ENCODE data around the gene GEMIN5. TPM values are rescaled to one million over a fixed set of nuclear protein-coding genes. Genes with fewer than 3 reads are reported as not detected.

The GEMIN5 gene
- total and polyA plus RNA-seq, 4 donors: 2.0 to 12.8 (median 7.5) TPM

- Histone ChIP-seq H3K36me3 (ENCODE audit: control insufficient read depth in 1 of 2, insufficient read depth in 2 of 2, low read length in 1 of 2) (peaks cover 2 to 5% of the 10 kb centered on the region in 2 donors), H3K27ac (ENCODE audit: low read depth in 1 of 2, low read length in 2 of 2) (no peak overlapping the region), H3K9me3 (ENCODE audit: control insufficient read depth, low read length) (no peaks in the 10 kb centered on the region), H3K4me3 (ENCODE audit: low read length in 2 of 2) (no peak overlapping the region), H3K27me3 (ENCODE audit: control insufficient read depth in 1 of 2, insufficient read depth in 2 of 2, low read length in 1 of 2) (no peaks in the 10 kb centered on the region), H3K4me1 (ENCODE audit: control insufficient read depth in 1 of 2, insufficient read depth in 2 of 2, low read length in 2 of 2) (peaks cover 2 to 4% of the 10 kb centered on the region in 2 donors)
- intact Hi-C loops (cut with DNase I): no loop called here
- ATAC-seq (ENCODE audit: low FRiP score): no peak
- DNase-seq: no peak
- 73 to 76% methylated on average over 2 of the region's 2 CpGs for WGBS, 2 donors
These were observed 75.2 kb downstream of the GEMIN5 start for GRCh38 chr5:154862766-154863165.

DNA sequence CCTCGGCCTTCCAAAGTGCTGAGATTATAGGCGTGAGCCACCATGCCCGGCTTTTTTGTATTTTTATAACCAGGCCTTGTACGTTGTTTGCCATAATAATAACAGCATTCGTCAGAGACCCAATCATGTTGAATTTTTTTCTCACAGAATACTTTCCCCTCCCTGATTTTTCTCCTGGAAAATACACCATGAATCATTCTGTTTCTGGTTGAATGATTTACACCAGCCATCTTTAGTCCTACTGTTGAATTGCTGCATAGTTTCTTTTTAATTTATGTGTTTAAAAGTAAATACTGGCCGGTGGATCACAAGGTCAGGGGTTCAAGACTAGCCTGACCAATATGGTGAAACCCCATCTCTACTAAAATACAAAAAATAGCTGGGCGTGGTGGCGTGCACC, 76.1 kb downstream of the GEMIN5 start:
- Histone ChIP-seq H3K27ac (ENCODE audit: low read depth in 1 of 2, low read length in 2 of 2) (no peak overlapping the region), H3K4me3 (ENCODE audit: low read length in 2 of 2) (no peak overlapping the region), H3K4me1 (ENCODE audit: control insufficient read depth in 1 of 2, insufficient read depth in 2 of 2, low read length in 2 of 2) (peaks cover 2 to 4% of the 10 kb centered on the region in 2 donors), H3K27me3 (ENCODE audit: control insufficient read depth in 1 of 2, insufficient read depth in 2 of 2, low read length in 1 of 2) (no peaks in the 10 kb centered on the region), H3K9me3 (ENCODE audit: control insufficient read depth, low read length) (no peaks in the 10 kb centered on the region), H3K36me3 (ENCODE audit: control insufficient read depth in 1 of 2, insufficient read depth in 2 of 2, low read length in 1 of 2) (peaks cover 2 to 5% of the 10 kb centered on the region in 2 donors)
- intact Hi-C loops (cut with DNase I): no loop called here
- 70 to 78% methylated on average over 8 of the region's 8 CpGs for WGBS, 2 donors
- ATAC-seq (ENCODE audit: low FRiP score): no peak
- no peak for DNase-seq

GRCh38 chr5:154860765-154861164, 77.2 kb downstream of the GEMIN5 start:
- Histone ChIP-seq H3K4me1 (ENCODE audit: control insufficient read depth in 1 of 2, insufficient read depth in 2 of 2, low read length in 2 of 2) (peaks cover 2 to 4% of the 10 kb centered on the region in 2 donors), H3K36me3 (ENCODE audit: control insufficient read depth in 1 of 2, insufficient read depth in 2 of 2, low read length in 1 of 2) (peaks cover under 1 to 4% of the 10 kb centered on the region in 2 donors), H3K9me3 (ENCODE audit: control insufficient read depth, low read length) (no peaks in the 10 kb centered on the region), H3K27me3 (ENCODE audit: control insufficient read depth in 1 of 2, insufficient read depth in 2 of 2, low read length in 1 of 2) (no peaks in the 10 kb centered on the region), H3K4me3 (ENCODE audit: low read length in 2 of 2) (no peak overlapping the region), H3K27ac (ENCODE audit: low read depth in 1 of 2, low read length in 2 of 2) (no peak overlapping the region)
- DNase-seq (no peak), ATAC-seq (ENCODE audit: low FRiP score) (no peak)
- 29 to 35% methylated on average over 4 of the region's 4 CpGs for WGBS, 2 donors
- intact Hi-C loops (cut with DNase I): no loop called here

- H3K27me3 ChIP-seq (ENCODE audit: control insufficient read depth in 1 of 2, insufficient read depth in 2 of 2, low read length in 1 of 2): no peaks in the 10 kb centered on the region
- intact Hi-C loops (cut with DNase I): no loop called here
- 29 to 33% methylated on average over 5 of the region's 5 CpGs for WGBS, 2 donors
- DNase-seq (peak in 1 of 2 donors; percentile 72), ATAC-seq (ENCODE audit: low FRiP score) (no peak)
- peak overlapping the region in 1 of 2 donors; percentile 20 for H3K27ac ChIP-seq (ENCODE audit: low read depth in 1 of 2, low read length in 2 of 2)
- H3K9me3 ChIP-seq (ENCODE audit: control insufficient read depth, low read length): no peaks in the 10 kb centered on the region
- no peaks in the 10 kb centered on the region for H3K36me3 ChIP-seq (ENCODE audit: control insufficient read depth in 1 of 2, insufficient read depth in 2 of 2, low read length in 1 of 2)
- H3K4me1 ChIP-seq (ENCODE audit: control insufficient read depth in 1 of 2, insufficient read depth in 2 of 2, low read length in 2 of 2): peaks cover 2 to 4% of the 10 kb centered on the region in 2 donors
- peak overlapping the region; percentile 80 to 89 for H3K4me3 ChIP-seq (ENCODE audit: low read length in 2 of 2)
These were observed 77.9 kb downstream of the GEMIN5 start for GRCh38 chr5:154860123-154860522.

- ATAC-seq (ENCODE audit: low FRiP score) (no peak), DNase-seq (no peak)
- Histone ChIP-seq H3K27ac (ENCODE audit: low read depth in 1 of 2, low read length in 2 of 2) (peak overlapping the region; percentile 36 to 90), H3K27me3 (ENCODE audit: control insufficient read depth in 1 of 2, insufficient read depth in 2 of 2, low read length in 1 of 2) (no peaks in the 10 kb centered on the region), H3K4me3 (ENCODE audit: low read length in 2 of 2) (peak overlapping the region; percentile 80 to 89), H3K4me1 (ENCODE audit: control insufficient read depth in 1 of 2, insufficient read depth in 2 of 2, low read length in 2 of 2) (peaks cover 2 to 4% of the 10 kb centered on the region in 2 donors), H3K9me3 (ENCODE audit: control insufficient read depth, low read length) (no peaks in the 10 kb centered on the region), H3K36me3 (ENCODE audit: control insufficient read depth in 1 of 2, insufficient read depth in 2 of 2, low read length in 1 of 2) (no peaks in the 10 kb centered on the region)
- intact Hi-C loops (cut with DNase I): loop anchor here (1.0 to 5.0 kb wide), 2 partner anchors 97 to 104 kb away; partner anchors contain the start of gene LARP1 (in 1 of the 2)
- 1 to 2% methylated on average over 26 of the region's 26 CpGs for WGBS, 2 donors
These were observed 78.8 kb downstream of the GEMIN5 start for GRCh38 chr5:154858972-154859871.

- WGBS, 2 donors: 0% methylated on average over 63 to 65 of the region's 65 CpGs
- peaks cover 2 to 4% of the 10 kb centered on the region in 2 donors for H3K4me1 ChIP-seq (ENCODE audit: control insufficient read depth in 1 of 2, insufficient read depth in 2 of 2, low read length in 2 of 2)
These were observed 79.6 kb downstream of the GEMIN5 start, which contains the start of gene CNOT8 for GRCh38 chr5:154858297-154858971. CNOT8 (plus strand) TSS chr5:154858627; CDS start chr5:154863279, 4,652 bp downstream.

GRCh38 chr5:154857530-154858296, 80.3 kb downstream of the GEMIN5 start:
- Histone ChIP-seq H3K4me1 (ENCODE audit: control insufficient read depth in 1 of 2, insufficient read depth in 2 of 2, low read length in 2 of 2) (peaks cover 2 to 4% of the 10 kb centered on the region in 2 donors), H3K4me3 (ENCODE audit: low read length in 2 of 2) (peak overlapping the region; percentile 46 to 69), H3K36me3 (ENCODE audit: control insufficient read depth in 1 of 2, insufficient read depth in 2 of 2, low read length in 1 of 2) (no peaks in the 10 kb centered on the region), H3K27me3 (ENCODE audit: control insufficient read depth in 1 of 2, insufficient read depth in 2 of 2, low read length in 1 of 2) (no peaks in the 10 kb centered on the region), H3K27ac (ENCODE audit: low read depth in 1 of 2, low read length in 2 of 2) (peak overlapping the region; percentile 8 to 94), H3K9me3 (ENCODE audit: control insufficient read depth, low read length) (no peaks in the 10 kb centered on the region)
- 0% methylated on average over 59 of the region's 59 CpGs for WGBS, 2 donors
- ATAC-seq (ENCODE audit: low FRiP score) (peak; percentile 95), DNase-seq (peak; percentile 97)
- intact Hi-C loops (cut with DNase I): loop anchor here (1.0 to 5.0 kb wide), 3 partner anchors 95 to 175 kb away; partner anchors contain the start of gene LARP1 (in 1 of the 2)

More at GRCh38 chr5:154858297-154858971, 79.6 kb downstream of the GEMIN5 start, which contains the start of gene CNOT8:
- peak; percentile 99 to 100 for DNase-seq
- no peaks in the 10 kb centered on the region for H3K36me3 ChIP-seq (ENCODE audit: control insufficient read depth in 1 of 2, insufficient read depth in 2 of 2, low read length in 1 of 2)
- H3K4me3 ChIP-seq (ENCODE audit: low read length in 2 of 2): peak within 1 kb of the TSS; percentile 80 to 89
- H3K9me3 ChIP-seq (ENCODE audit: control insufficient read depth, low read length): no peaks in the 10 kb centered on the region
- H3K27me3 ChIP-seq (ENCODE audit: control insufficient read depth in 1 of 2, insufficient read depth in 2 of 2, low read length in 1 of 2): no peaks in the 10 kb centered on the region
- peak; percentile 97 for ATAC-seq (ENCODE audit: low FRiP score)
- intact Hi-C loops (cut with DNase I): loop anchor here (1.0 to 5.0 kb wide), 2 partner anchors 96 to 103 kb away; partner anchors contain the start of gene LARP1 (in 1 of the 2)
- peak within 1 kb of the TSS; percentile 50 to 94 for H3K27ac ChIP-seq (ENCODE audit: low read depth in 1 of 2, low read length in 2 of 2)

DNA sequence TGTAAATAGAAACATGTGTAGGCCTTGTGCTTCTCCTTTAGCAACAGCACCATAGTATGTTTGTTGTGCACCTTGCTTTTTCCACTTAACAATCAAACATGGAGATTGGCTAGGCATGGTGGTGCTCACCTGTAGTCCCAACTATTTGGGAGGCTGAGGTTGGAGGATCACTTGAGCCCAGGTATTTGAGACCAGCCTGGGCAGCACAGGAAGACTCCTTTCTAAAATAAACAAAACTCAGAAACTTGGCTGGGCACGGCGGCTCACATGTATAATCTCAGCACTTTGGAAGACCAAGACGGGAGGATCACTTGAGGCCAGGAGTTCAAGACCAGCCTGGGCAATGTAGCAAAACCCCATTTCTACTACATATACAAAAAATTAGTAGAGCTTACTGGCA, 86.7 kb downstream of the GEMIN5 start:
- WGBS, 2 donors: 64 to 78% methylated on average over 3 of the region's 3 CpGs
- H3K36me3 ChIP-seq (ENCODE audit: control insufficient read depth in 1 of 2, insufficient read depth in 2 of 2, low read length in 1 of 2): no peaks in the 10 kb centered on the region
- H3K27me3 ChIP-seq (ENCODE audit: control insufficient read depth in 1 of 2, insufficient read depth in 2 of 2, low read length in 1 of 2): no peaks in the 10 kb centered on the region
- H3K4me3 ChIP-seq (ENCODE audit: low read length in 2 of 2): no peak overlapping the region
- H3K4me1 ChIP-seq (ENCODE audit: control insufficient read depth in 1 of 2, insufficient read depth in 2 of 2, low read length in 2 of 2): peaks cover 0 to 4% of the 10 kb centered on the region in 2 donors
- H3K27ac ChIP-seq (ENCODE audit: low read depth in 1 of 2, low read length in 2 of 2): peak overlapping the region in 1 of 2 donors; percentile 45
- ATAC-seq (ENCODE audit: low FRiP score) (no peak), DNase-seq (no peak)
- intact Hi-C loops (cut with DNase I): no loop called here
- H3K9me3 ChIP-seq (ENCODE audit: control insufficient read depth, low read length): no peaks in the 10 kb centered on the region
